ENCODE data around the gene SPSB1. TPM values are rescaled to one million over a fixed set of nuclear protein-coding genes. Genes with fewer than 3 reads are reported as not detected.
A peak's percentile ranks its signal among the peaks of the same experiment; 100 is the strongest.

SPSB1 gene
- total RNA-seq, 4 donors from 2014 or later, result 18.9 to 64.9 (median 41.8) TPM

DNA sequence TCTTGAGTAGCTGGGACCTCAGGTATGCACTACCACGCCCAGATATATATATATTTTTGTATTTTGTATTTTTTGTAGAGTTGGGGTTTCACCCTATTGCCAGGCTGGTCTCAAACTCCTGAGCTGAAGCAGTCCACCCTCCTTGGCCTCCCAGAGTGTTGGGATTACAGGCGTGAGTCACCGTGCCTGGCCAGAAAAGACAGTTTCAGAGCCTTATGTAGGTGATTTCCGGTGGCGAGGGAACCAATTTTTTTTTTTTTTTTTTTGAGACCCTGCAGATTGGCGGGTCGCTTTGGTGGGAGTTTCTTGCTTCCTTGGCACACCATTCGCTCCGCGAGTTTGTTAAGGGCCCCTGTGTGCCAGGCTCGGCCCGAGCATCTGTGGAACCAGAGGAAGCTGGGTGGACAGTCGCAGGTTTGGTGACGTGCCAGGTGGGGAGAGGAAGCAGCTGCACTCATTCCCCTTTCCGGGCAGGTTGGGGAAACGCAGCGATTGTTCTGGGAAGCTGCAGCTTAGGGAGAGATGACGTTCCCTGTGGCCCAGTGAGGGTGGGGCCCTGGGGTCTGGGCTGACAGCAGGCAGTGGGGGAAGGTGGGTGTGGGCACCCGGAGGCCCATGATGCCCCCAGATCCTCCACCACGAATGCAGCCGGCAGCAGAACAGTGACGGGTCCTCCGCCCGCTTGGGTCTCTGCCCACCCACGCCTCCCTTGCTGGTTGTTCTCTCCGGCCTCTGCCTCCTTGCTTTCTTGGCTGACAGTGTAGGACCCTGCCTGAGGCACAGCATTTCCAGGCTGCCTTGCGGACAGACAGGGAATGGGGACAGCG is 25.1 kb downstream of the SPSB1 start:
- WGBS, 2 donors, result 49 to 53% methylated on average over 28 of the region's 28 CpGs

GRCh38 chr1:9319208-9319788 is 26.6 kb downstream of the SPSB1 start:
- H3K4me1 ChIP-seq, result peaks cover 0 to 80% (median 9%) of the 10 kb centered on the region in 4 donors
- WGBS, 2 donors, result 82 to 85% methylated on average over 15 to 17 of the region's 20 CpGs
- no peaks in the 10 kb centered on the region for H3K27me3 ChIP-seq
- H3K27ac ChIP-seq, result no peak overlapping the region
- no peak overlapping the region for H3K4me3 ChIP-seq
- H3K36me3 ChIP-seq, result no peaks in the 10 kb centered on the region
- no peaks in the 10 kb centered on the region for H3K9me3 ChIP-seq
- DNase-seq (ENCODE audit: low spot score in 2 of 2), result no peak
- TF ChIP-seq EP300 (IDR thresholded peaks at IDR 0.05) (no peak), POLR2A (IDR thresholded peaks at IDR 0.05) (no peak)
- TF ChIP-seq, protein P1, sequence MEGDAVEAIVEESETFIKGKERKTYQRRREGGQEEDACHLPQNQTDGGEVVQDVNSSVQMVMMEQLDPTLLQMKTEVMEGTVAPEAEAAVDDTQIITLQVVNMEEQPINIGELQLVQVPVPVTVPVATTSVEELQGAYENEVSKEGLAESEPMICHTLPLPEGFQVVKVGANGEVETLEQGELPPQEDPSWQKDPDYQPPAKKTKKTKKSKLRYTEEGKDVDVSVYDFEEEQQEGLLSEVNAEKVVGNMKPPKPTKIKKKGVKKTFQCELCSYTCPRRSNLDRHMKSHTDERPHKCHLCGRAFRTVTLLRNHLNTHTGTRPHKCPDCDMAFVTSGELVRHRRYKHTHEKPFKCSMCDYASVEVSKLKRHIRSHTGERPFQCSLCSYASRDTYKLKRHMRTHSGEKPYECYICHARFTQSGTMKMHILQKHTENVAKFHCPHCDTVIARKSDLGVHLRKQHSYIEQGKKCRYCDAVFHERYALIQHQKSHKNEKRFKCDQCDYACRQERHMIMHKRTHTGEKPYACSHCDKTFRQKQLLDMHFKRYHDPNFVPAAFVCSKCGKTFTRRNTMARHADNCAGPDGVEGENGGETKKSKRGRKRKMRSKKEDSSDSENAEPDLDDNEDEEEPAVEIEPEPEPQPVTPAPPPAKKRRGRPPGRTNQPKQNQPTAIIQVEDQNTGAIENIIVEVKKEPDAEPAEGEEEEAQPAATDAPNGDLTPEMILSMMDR (IDR thresholded peaks at IDR 0.05), result no peak

More for the DNA sequence above, 25.1 kb downstream of the SPSB1 start:
- no peak overlapping the region for H3K4me3 ChIP-seq
- H3K4me1 ChIP-seq, result peaks cover 0 to 77% (median 9%) of the 10 kb centered on the region in 4 donors
- H3K9me3 ChIP-seq, result no peaks in the 10 kb centered on the region
- H3K36me3 ChIP-seq, result no peaks in the 10 kb centered on the region
- peak overlapping the region in 2 of 4 donors; percentile 21 to 24 for H3K27ac ChIP-seq
- H3K27me3 ChIP-seq, result no peaks in the 10 kb centered on the region
- TF ChIP-seq, protein P1 (IDR thresholded peaks at IDR 0.05), result no peak
- TF ChIP-seq EP300 (IDR thresholded peaks at IDR 0.05), result peak in 1 of 2 donors; percentile 45
- DNase-seq (ENCODE audit: low spot score in 2 of 2), result no peak

DNA sequence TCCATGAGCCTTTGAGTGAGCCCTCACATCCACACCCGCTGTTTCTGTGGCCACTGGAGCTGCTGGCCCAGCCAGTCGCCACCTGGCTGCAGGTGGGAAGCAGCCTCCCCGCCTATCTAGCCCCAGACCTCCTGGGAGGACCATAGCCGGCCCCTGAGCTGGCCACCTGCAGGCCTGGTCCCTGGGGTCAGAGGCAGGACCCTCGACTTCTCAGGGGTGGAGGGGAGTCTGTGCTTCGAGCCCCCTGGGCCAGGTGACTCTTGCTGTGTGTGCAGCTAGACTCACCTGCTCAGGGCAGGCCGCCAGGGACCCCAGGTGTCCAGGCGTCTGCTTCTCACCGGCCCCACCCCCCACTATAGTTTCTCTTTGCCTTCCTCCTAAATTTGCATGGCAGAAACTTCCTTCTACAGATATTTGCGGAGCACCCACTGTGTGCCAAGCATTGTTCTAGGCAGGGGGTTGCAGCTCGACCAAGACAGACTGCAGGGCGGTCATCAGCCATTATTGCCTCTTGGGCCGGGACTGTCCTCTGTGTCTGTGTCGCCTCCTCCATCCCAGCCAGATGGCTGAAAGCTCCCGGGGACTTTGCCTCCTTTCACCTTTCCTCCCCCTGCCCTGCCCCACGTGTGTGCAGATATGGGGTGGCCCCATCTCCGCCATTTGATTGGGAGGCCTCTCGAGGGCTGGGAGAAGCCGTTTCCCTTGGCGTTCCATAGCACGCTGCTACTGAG is 27.3 kb downstream of the SPSB1 start:
- Histone ChIP-seq H3K4me3 (no peak overlapping the region), H3K9me3 (no peaks in the 10 kb centered on the region), H3K36me3 (no peaks in the 10 kb centered on the region), H3K27me3 (no peaks in the 10 kb centered on the region), H3K27ac (no peak overlapping the region), H3K4me1 (peaks cover 0 to 83% (median 10%) of the 10 kb centered on the region in 4 donors)
- DNase-seq (ENCODE audit: low spot score in 2 of 2), result no peak
- TF ChIP-seq POLR2A (IDR thresholded peaks at IDR 0.05), result no peak
- TF ChIP-seq EP300 (IDR thresholded peaks at IDR 0.05), result no peak
- TF ChIP-seq, protein P1 (IDR thresholded peaks at IDR 0.05), result no peak
- 71 to 76% methylated on average over 16 to 19 of the region's 21 CpGs for WGBS, 2 donors

- TF ChIP-seq, protein P1 (IDR thresholded peaks at IDR 0.05), result no peak
- TF ChIP-seq EP300 (IDR thresholded peaks at IDR 0.05), result no peak
- no peak for TF ChIP-seq POLR2A (IDR thresholded peaks at IDR 0.05)
- H3K27me3 ChIP-seq, result no peaks in the 10 kb centered on the region
- H3K4me1 ChIP-seq, result peaks cover 0 to 83% (median 7%) of the 10 kb centered on the region in 4 donors
- no peak for DNase-seq (ENCODE audit: low spot score in 2 of 2)
- 64 to 73% methylated on average over 30 to 31 of the region's 31 CpGs for WGBS, 2 donors
- no peaks in the 10 kb centered on the region for H3K9me3 ChIP-seq
- no peak overlapping the region for H3K4me3 ChIP-seq
- no peaks in the 10 kb centered on the region for H3K36me3 ChIP-seq
- no peak overlapping the region for H3K27ac ChIP-seq
Measured at GRCh38 chr1:9320520-9321479, 28.1 kb downstream of the SPSB1 start.
